ENCODE results near the gene FNTB.

Gene FNTB

GRCh38 chr14:64953661-64954060 is 33.0 kb upstream of the FNTB start:
- FAIRE-seq, result no peak

- no peak for FAIRE-seq
Observed at GRCh38 chr14:64954491-64955240, 32.0 kb upstream of the FNTB start.

GRCh38 chr14:64955297-64955696 is 31.4 kb upstream of the FNTB start:
- no peak for FAIRE-seq

GRCh38 chr14:64956697-64957406 is 29.8 kb upstream of the FNTB start:
- FAIRE-seq, result no peak

- no peak for FAIRE-seq
Observed at GRCh38 chr14:64958201-64958600, 28.5 kb upstream of the FNTB start.

- no peak for FAIRE-seq
Observed at GRCh38 chr14:64958743-64959142, 28.0 kb upstream of the FNTB start.

- FAIRE-seq, result no peak
Observed at GRCh38 chr14:64960762-64961276, 25.9 kb upstream of the FNTB start.

GRCh38 chr14:64963611-64964010 is 23.1 kb upstream of the FNTB start:
- no peak for FAIRE-seq

- no peak for FAIRE-seq
Observed at GRCh38 chr14:64965356-64966000, 21.2 kb upstream of the FNTB start.

- no peak for FAIRE-seq
Observed at GRCh38 chr14:64966976-64967375, 19.7 kb upstream of the FNTB start.

GRCh38 chr14:64968167-64968566 is 18.5 kb upstream of the FNTB start:
- FAIRE-seq, result no peak

- FAIRE-seq, result no peak
Observed at GRCh38 chr14:64968651-64969050, 18.0 kb upstream of the FNTB start.

GRCh38 chr14:64970041-64970440 is 16.7 kb upstream of the FNTB start:
- no peak for FAIRE-seq

GRCh38 chr14:64970776-64971477 is 15.8 kb upstream of the FNTB start:
- FAIRE-seq, result no peak

GRCh38 chr14:64971491-64971942 is 15.2 kb upstream of the FNTB start:
- no peak for FAIRE-seq

- FAIRE-seq, result no peak
Observed at GRCh38 chr14:64971943-64972791, 14.5 kb upstream of the FNTB start, which contains the start of gene RAB15. Gene RAB15 (minus strand): TSS chr14:64972336. CDS start chr14:64972076, 260 bp downstream.

GRCh38 chr14:64973026-64973442 is 13.7 kb upstream of the FNTB start:
- no peak for FAIRE-seq

- no peak for FAIRE-seq
Observed at GRCh38 chr14:64973826-64974225, 12.9 kb upstream of the FNTB start.

GRCh38 chr14:64974563-64974962 is 12.1 kb upstream of the FNTB start:
- no peak for FAIRE-seq

GRCh38 chr14:64979336-64980074 is 7.2 kb upstream of the FNTB start:
- FAIRE-seq, result no peak
